GM18951 (cell line): ENCODE measurements around the gene CLCN6.

ENCODE experiments used
- POLR2A ChIP-seq: IDR thresholded peaks from 4 replicates; pipeline ENCODE4 v1.6.1; 2011; ENCODE audit warnings: mild to moderate bottlenecking; ENCODE audit not compliant: insufficient read length, insufficient read depth; ENCODE audit errors: extremely low read depth
- in situ Hi-C: fragments of 300-500 bp; cut with MboI; formaldehyde crosslinking; loops from one replicate; pipeline ENCODE4 v1.12.0; 2022; ENCODE audit warnings: low sequenced_read_pairs, mixed read lengths, inconsistent platforms; ENCODE audit not compliant: unreplicated experiment

CLCN6 gene

DNA sequence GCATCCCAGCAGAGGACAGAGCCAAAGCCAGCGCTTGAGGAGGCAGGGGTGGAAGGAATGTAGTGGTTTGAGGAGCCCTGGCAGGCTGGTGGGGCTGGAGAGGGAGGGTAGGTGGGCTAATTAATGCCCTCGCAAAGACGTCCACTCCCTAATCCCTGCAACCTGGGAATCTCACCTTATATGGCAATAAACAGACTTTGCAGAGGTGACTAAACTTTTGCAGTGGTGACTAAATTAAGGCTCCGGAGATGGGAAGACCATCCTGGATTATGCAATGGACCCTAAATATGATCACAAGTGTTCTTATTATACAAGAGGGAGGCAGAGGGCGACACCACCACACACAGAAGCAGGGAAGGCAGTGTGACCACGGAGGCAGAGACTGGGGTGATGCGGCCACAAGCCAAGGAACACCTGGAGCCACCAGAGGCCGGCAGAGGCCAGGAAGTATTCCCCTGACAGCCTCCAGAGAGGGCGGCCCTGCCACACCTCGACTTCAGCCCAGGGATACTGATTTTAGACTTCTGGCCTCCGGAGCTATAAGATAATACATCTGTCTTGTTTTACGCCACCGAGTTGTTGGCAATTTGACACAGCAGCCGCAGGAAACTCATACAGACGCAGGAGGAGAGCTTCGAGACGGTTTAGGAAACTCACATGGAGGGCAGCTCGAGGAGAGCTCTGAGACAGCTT, 75.9 kb downstream of the CLCN6 start:
- in situ Hi-C loops = no loop called here
- TF ChIP-seq POLR2A = no peak

DNA sequence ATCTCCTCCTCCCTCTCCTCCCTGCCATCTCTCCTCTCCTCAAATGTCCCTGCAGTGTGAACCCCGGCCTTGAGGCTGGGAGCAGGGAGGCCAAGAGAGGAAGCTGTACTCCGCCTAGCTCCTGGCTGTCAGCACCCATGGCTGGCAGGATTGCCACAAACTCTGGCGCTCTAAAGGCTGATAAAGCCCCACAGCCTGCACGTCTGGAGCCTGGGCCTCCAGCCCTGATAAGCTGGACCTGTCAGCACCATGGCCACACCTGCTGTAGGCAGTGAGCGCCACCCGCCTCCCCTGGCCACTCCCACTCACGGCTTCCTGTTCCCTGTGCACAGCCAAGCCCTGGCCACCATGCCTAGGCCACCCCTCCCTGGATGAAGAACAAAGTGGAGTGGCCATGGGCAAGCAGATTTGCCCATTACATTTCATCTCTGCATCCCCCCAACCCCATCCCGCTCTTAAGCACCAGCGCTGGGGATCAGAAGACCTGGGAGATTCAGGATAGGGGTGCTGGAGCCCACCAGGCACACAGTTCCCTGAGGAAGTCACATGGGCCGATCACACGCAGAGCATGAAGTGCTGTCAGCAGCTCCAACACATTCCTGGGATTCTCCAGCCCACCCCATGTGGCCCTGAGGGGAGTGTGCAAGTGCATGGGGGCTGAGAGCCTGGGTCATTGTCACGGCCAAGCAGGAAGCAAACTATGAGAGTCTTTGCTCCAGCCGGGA, 77.0 kb downstream of the CLCN6 start:
- in situ Hi-C loops = no loop called here
- no peak for TF ChIP-seq POLR2A

DNA sequence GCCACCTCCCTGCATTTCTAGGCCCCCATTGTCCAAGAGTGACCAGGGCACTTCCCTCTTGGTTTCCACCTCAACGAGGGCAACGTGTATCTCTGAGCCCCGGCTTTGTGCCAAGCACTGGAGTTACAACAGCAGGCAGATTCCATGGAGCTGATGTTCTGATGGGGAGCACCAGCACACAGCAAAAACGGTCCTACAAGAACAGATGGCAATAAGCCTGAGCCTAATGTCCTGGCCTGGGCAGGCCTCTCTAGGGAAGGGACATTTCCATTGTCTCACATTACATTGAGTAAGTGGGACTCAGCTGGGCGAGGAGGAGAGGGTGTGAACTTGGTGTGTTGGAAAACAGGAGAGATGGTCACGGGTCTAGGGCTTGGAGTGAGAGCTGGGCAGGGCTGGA, 79.9 kb downstream of the CLCN6 start:
- TF ChIP-seq POLR2A = no peak
- in situ Hi-C loops = loop anchor here (5.0 kb wide), 1 partner anchor 44 kb away; no protein-coding TSS in a partner anchor

DNA sequence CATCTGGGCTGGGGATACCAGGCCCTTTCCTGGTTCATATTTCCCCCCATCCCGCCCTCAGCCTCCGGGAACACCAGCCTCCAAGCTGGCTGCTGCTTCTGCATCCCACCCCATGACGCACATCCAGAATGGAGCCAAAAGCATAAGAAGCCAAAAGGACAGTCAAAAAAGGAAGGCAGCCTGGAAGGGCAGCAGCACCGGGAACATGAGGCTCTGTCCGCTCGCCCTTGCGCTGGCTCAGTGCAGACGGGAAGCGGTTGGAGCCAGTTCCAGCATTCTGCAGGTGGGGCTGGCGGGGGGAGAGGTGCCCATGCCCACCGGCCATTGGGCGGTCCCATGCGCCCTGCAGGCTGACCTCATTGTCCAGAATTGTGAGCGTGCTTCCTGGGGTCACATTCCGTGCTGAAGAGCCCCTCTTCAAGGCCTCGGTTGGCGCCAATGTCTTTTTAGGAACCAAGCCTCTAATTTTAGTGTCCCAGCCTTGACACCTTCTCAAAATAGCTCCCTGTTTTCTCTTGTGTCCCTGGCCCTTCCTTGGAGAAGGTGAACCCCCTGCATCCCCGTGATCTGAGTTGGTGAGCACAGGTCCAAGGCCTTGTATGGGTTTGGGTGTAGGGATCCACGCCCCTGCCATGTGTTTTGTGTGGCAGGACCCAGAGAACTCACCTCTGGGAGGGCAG, 81.1 kb downstream of the CLCN6 start:
- TF ChIP-seq POLR2A = no peak
- in situ Hi-C loops = loop anchor here (5.0 kb wide), 1 partner anchor 45 kb away; no protein-coding TSS in a partner anchor

DNA sequence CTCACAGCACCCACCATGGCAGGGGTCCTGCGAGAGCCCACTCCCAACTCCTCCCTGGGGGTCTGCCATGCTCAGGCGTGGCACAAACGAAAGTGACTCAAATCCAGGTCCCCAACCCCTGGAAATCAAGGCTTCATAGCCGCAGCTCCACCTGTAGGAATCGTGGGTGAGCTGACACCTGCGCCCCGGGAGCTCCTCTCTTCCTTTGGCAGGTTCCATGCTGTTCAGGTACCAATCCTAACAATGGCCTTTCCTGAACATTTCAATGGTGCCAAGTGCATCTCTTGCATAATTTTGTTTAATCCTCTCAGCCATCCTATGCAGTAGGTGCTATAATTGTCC, 81.6 kb downstream of the CLCN6 start:
- in situ Hi-C loops = loop anchor here (5.0 kb wide), 1 partner anchor 45 kb away; no protein-coding TSS in a partner anchor
- no peak for TF ChIP-seq POLR2A

DNA sequence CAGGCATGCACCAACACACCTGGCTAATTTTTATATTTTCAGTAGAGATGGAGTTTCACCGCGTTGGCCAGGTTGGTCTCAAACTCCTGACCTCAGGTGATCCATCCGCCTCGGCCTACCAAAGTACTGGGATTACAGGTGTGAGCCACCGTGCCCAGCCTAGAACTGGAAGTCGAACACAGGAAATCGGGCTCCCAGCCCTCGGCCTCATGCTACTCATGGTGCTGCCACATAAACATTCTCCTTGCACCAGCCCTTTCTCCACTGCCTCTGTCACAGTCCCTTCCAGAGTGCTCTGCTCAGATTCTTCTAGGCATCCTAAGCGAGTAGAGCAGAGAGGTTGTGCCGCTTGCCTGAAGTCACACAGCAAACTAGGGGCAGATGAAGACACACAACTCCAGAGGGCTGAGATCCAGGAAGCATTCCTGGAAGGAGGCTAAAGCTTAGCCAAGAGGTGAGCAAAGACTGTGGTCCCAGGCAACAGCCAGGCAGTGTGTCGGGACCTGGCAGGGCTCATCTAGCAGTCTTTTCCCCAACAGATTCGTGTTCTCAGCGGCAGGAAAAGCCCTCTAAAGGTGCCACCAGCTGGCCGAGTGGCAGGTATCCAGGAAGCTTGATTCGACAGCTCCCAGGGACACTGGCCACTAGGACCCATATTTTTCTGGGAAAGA, 82.3 kb downstream of the CLCN6 start:
- TF ChIP-seq POLR2A = no peak
- in situ Hi-C loops = loop anchor here (5.0 kb wide), 1 partner anchor 46 kb away; no protein-coding TSS in a partner anchor

DNA sequence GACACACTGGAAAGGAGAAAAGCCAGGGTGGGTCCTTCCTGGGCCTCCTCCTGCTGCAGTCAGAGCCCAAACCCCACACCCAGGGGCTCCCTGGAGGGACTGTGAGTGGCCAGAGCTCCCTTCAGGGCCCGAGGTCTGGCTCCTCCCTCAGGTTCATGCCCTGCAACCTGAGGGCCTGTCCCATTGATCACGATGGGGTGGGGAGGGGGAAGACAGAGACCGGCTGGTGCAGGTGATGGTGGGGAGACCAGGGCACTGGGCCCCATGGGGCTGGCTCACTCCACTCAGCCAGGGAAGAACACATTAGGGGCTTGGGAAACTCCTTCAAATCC, 82.9 kb downstream of the CLCN6 start:
- in situ Hi-C loops = loop anchor here (5.0 kb wide), 1 partner anchor 47 kb away; no protein-coding TSS in a partner anchor
- no peak for TF ChIP-seq POLR2A

DNA sequence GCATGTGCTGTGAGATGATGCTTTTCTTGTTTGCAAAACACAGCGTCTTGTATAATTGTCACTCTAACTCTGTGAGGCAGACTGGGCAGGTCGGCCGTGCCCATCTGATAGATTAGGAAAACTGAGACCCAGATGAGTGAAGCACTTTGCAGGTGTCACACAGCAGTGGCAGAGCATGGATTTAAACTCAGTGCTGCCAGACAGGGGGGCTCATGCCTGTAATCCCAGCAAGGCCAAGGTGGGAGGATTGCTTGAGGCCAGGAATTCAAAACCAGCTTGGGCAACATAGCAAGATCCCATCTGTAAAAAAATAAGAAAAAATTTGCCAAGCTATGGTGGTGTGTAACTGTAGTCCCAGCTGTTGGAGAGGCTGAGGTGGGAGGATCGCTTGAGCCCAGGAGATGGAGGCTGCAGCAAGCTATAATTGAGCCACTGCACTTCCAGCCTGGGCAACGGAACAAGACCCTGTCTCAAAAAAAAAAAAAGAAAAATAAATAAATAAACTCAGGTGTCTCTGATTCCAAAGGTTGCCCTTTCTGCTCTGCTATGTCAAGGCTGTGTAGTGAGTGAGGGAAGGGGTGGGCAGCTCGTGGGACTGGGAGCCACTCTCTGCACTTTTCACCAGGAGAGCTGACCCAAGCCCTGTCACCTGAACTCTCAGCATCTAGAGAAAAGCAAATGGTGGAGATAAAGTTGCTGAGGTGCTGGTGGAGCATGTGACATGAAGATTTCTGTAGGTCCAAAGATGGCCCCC, 85.6 kb downstream of the CLCN6 start:
- in situ Hi-C loops = no loop called here
- no peak for TF ChIP-seq POLR2A
